ENCODE results near the gene SLC16A1. TPM values are rescaled to one million over a fixed set of nuclear protein-coding genes. Genes with fewer than 3 reads are reported as not detected.
A peak's percentile ranks its signal among the peaks of the same experiment; 100 is the strongest.

The SLC16A1 gene
- total and polyA plus RNA-seq, 4 donors, result 28.3 to 87.3 (median 34.5) TPM

- TF ChIP-seq RAD21 (IDR thresholded peaks at IDR 0.05) (no peak), YY1 (IDR thresholded peaks at IDR 0.05) (no peak), HNF4A (conservative IDR thresholded peaks at IDR 0.05) (no peak), JUND (IDR thresholded peaks at IDR 0.05) (no peak), ATF3 (IDR thresholded peaks at IDR 0.05) (no peak), FOXA1 (IDR thresholded peaks at IDR 0.05) (no peak), SP1 (IDR thresholded peaks at IDR 0.05) (no peak)
Measured at GRCh38 chr1:112939810-112940209, 16.2 kb downstream of the SLC16A1 start (continued).

DNA sequence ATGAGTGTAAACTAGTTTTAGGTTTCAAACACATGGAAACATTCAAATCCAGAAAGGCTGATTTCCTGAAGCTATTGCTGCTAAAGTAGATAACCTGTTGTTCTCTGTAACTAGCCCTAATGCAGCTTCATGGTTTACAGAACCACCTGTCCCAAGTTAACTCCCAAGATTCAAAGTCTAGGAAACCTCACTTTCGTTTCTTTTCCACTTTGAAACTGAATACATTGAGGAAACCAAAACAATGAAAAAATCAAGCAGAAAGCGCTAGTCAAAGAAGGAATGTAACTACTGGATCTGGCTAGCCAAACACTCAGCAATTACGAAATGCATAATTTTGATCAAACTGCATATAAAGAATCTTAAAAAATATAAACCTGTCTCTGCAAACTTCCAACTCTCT lies 17.8 kb downstream of the SLC16A1 start:
- H3K36me3 ChIP-seq (ENCODE audit: control insufficient read depth in 4 of 4, insufficient read depth in 3 of 4, low read depth in 1 of 4, low read length in 3 of 4), result no peaks in the 10 kb centered on the region
- H3K27ac ChIP-seq (ENCODE audit: low read depth in 1 of 2, low read length in 2 of 2), result peak overlapping the region; percentile 1 to 51
- TF ChIP-seq HNF4A (conservative IDR thresholded peaks at IDR 0.05) (peak; percentile 26 to 42), CTCF (IDR thresholded peaks at IDR 0.05; ENCODE audit: low read depth, low read length, missing input control) (no peak)
- no peaks in the 10 kb centered on the region for H3K27me3 ChIP-seq (ENCODE audit: control insufficient read depth in 4 of 4, insufficient read depth in 4 of 4, low read length in 3 of 4)
- 42% methylated on average over 3 of the region's 3 CpGs for WGBS
- no peaks in the 10 kb centered on the region for H3K9me3 ChIP-seq (ENCODE audit: control insufficient read depth in 4 of 4, low read length in 3 of 4)
- DNase-seq (ENCODE audit: low spot score), result no peak
- no peak overlapping the region for H3K4me3 ChIP-seq (ENCODE audit: low read depth in 1 of 3, low read length in 3 of 3)
- H3K9ac ChIP-seq (ENCODE audit: low read depth in 1 of 2, low read length in 2 of 2), result no peak overlapping the region
- peaks cover 3 to 20% (median 6%) of the 10 kb centered on the region in 4 donors for H3K4me1 ChIP-seq (ENCODE audit: control insufficient read depth in 4 of 4, insufficient read depth in 4 of 4, low read length in 3 of 4)

- H3K27ac ChIP-seq (ENCODE audit: low read depth in 1 of 2, low read length in 2 of 2), result peak overlapping the region in 1 of 2 donors; percentile 1
- no peak for DNase-seq (ENCODE audit: low spot score)
- no peak overlapping the region for H3K4me3 ChIP-seq (ENCODE audit: low read depth in 1 of 3, low read length in 3 of 3)
- no peaks in the 10 kb centered on the region for H3K27me3 ChIP-seq (ENCODE audit: control insufficient read depth in 4 of 4, insufficient read depth in 4 of 4, low read length in 3 of 4)
- H3K9ac ChIP-seq (ENCODE audit: low read depth in 1 of 2, low read length in 2 of 2), result no peak overlapping the region
- TF ChIP-seq MAX (IDR thresholded peaks at IDR 0.05) (no peak), NR2F2 (IDR thresholded peaks at IDR 0.05) (no peak), TAF1 (conservative IDR thresholded peaks at IDR 0.05) (no peak), SP1 (IDR thresholded peaks at IDR 0.05) (no peak), JUND (IDR thresholded peaks at IDR 0.05) (no peak)
- TF ChIP-seq, protein P1, sequence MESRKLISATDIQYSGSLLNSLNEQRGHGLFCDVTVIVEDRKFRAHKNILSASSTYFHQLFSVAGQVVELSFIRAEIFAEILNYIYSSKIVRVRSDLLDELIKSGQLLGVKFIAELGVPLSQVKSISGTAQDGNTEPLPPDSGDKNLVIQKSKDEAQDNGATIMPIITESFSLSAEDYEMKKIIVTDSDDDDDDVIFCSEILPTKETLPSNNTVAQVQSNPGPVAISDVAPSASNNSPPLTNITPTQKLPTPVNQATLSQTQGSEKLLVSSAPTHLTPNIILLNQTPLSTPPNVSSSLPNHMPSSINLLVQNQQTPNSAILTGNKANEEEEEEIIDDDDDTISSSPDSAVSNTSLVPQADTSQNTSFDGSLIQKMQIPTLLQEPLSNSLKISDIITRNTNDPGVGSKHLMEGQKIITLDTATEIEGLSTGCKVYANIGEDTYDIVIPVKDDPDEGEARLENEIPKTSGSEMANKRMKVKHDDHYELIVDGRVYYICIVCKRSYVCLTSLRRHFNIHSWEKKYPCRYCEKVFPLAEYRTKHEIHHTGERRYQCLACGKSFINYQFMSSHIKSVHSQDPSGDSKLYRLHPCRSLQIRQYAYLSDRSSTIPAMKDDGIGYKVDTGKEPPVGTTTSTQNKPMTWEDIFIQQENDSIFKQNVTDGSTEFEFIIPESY (IDR thresholded peaks at IDR 0.05), result no peak
- no peaks in the 10 kb centered on the region for H3K36me3 ChIP-seq (ENCODE audit: control insufficient read depth in 4 of 4, insufficient read depth in 3 of 4, low read depth in 1 of 4, low read length in 3 of 4)
- no peaks in the 10 kb centered on the region for H3K9me3 ChIP-seq (ENCODE audit: control insufficient read depth in 4 of 4, low read length in 3 of 4)
- H3K4me1 ChIP-seq (ENCODE audit: control insufficient read depth in 4 of 4, insufficient read depth in 4 of 4, low read length in 3 of 4), result peaks cover 3 to 20% (median 6%) of the 10 kb centered on the region in 4 donors
Measured at GRCh38 chr1:112937495-112937894, 18.5 kb downstream of the SLC16A1 start.

DNA sequence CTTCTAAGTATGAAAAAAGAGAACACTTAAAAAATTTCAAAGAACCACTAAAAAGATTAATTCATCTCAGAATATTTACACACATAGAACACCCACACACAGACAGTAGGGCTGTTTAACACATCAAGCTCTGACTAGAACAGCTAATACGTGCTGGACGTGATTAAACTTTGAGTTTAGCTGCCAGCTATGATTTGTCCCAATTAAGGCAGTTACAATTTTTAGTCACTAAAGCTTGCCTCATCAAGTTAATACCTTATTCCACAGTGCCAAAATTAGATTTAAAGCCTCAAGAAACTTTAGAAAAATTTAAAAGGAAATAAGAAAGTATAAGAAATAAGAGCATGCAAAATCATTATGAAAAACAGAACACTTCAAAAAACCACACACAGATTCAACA lies 18.9 kb downstream of the SLC16A1 start:
- H3K9me3 ChIP-seq (ENCODE audit: control insufficient read depth in 4 of 4, low read length in 3 of 4), result no peaks in the 10 kb centered on the region
- H3K36me3 ChIP-seq (ENCODE audit: control insufficient read depth in 4 of 4, insufficient read depth in 3 of 4, low read depth in 1 of 4, low read length in 3 of 4), result no peaks in the 10 kb centered on the region
- no peak overlapping the region for H3K4me3 ChIP-seq (ENCODE audit: low read depth in 1 of 3, low read length in 3 of 3)
- peak overlapping the region in 1 of 2 donors; percentile 1 for H3K27ac ChIP-seq (ENCODE audit: low read depth in 1 of 2, low read length in 2 of 2)
- no peaks in the 10 kb centered on the region for H3K27me3 ChIP-seq (ENCODE audit: control insufficient read depth in 4 of 4, insufficient read depth in 4 of 4, low read length in 3 of 4)
- 32% methylated on average over 2 of the region's 2 CpGs for WGBS
- peaks cover 3 to 20% (median 6%) of the 10 kb centered on the region in 4 donors for H3K4me1 ChIP-seq (ENCODE audit: control insufficient read depth in 4 of 4, insufficient read depth in 4 of 4, low read length in 3 of 4)
- no peak overlapping the region for H3K9ac ChIP-seq (ENCODE audit: low read depth in 1 of 2, low read length in 2 of 2)
- DNase-seq (ENCODE audit: low spot score), result no peak
- TF ChIP-seq SP1 (IDR thresholded peaks at IDR 0.05) (no peak), CTCF (IDR thresholded peaks at IDR 0.05; ENCODE audit: low read depth, low read length, missing input control) (no peak), TAF1 (conservative IDR thresholded peaks at IDR 0.05) (no peak), HNF4G (IDR thresholded peaks at IDR 0.05) (no peak), NR2F2 (IDR thresholded peaks at IDR 0.05) (no peak), GABPA (IDR thresholded peaks at IDR 0.05 in 1 of 2, conservative IDR thresholded peaks at IDR 0.05 in 1 of 2) (no peak), ATF3 (IDR thresholded peaks at IDR 0.05) (no peak), MAX (IDR thresholded peaks at IDR 0.05) (no peak), JUND (IDR thresholded peaks at IDR 0.05) (no peak)
